ENCODE measurements around the gene SPPL3.

SPPL3 gene

GRCh38 chr12:120822832-120823503, 81.2 kb downstream of the SPPL3 start:
- Histone ChIP-seq H3K36me3 (ENCODE audit: insufficient read depth, low read depth, low read length) (no peaks in the 10 kb centered on the region), H3K9ac (ENCODE audit: low read depth, low read length) (peak overlapping the region; percentile 14; the same call in 1 of the 2 replicates), H3K27me3 (ENCODE audit: insufficient read depth, low read length) (no peaks in the 10 kb centered on the region), H3K4me1 (ENCODE audit: insufficient read depth, low read length) (peaks cover 9% of the 10 kb centered on the region; the same call in 1 of the 2 replicates), H3K27ac (ENCODE audit: low read length) (no peak overlapping the region), H3K4me3 (ENCODE audit: low read length) (peak overlapping the region; percentile 27; the same call in 1 of the 2 replicates), H3K9me3 (ENCODE audit: insufficient read depth, low read depth, low read length) (no peaks in the 10 kb centered on the region)

- Histone ChIP-seq H3K4me3 (ENCODE audit: low read length) (no peak overlapping the region), H3K4me1 (ENCODE audit: insufficient read depth, low read length) (peaks cover 9% of the 10 kb centered on the region; the same call in 1 of the 2 replicates), H3K27ac (ENCODE audit: low read length) (no peak overlapping the region), H3K9me3 (ENCODE audit: insufficient read depth, low read depth, low read length) (no peaks in the 10 kb centered on the region), H3K9ac (ENCODE audit: low read depth, low read length) (no peak overlapping the region), H3K36me3 (ENCODE audit: insufficient read depth, low read depth, low read length) (no peaks in the 10 kb centered on the region), H3K27me3 (ENCODE audit: insufficient read depth, low read length) (no peaks in the 10 kb centered on the region)
These were observed 82.3 kb downstream of the SPPL3 start for GRCh38 chr12:120821878-120822277.

GRCh38 chr12:120820884-120821510, 83.2 kb downstream of the SPPL3 start:
- H3K4me1 ChIP-seq (ENCODE audit: insufficient read depth, low read length): peaks cover 9% of the 10 kb centered on the region; the same call in 1 of the 2 replicates

DNA sequence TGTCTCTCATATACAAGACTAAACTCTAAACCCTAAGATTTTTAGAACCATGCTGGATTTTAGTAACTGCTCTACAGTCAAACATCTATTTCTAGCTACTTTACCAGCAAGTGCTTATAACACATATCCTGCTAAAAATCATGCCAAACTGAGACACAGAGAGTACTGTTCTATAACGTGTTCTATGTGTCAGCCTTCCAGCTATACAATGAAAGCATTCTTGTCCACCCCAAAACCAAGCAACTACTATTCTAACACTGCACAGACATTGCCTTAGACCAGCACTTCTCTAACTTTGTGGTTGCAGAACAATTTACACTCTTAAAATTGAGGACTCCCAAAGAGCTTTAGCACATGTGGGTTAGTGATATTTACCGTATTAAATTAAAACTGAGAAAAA, 85.7 kb downstream of the SPPL3 start:
- H3K27ac ChIP-seq (ENCODE audit: low read length): no peak overlapping the region
- no peaks in the 10 kb centered on the region for H3K27me3 ChIP-seq (ENCODE audit: insufficient read depth, low read length)
- no peak overlapping the region for H3K9ac ChIP-seq (ENCODE audit: low read depth, low read length)
- H3K9me3 ChIP-seq (ENCODE audit: insufficient read depth, low read depth, low read length): no peaks in the 10 kb centered on the region
- no peak overlapping the region for H3K4me3 ChIP-seq (ENCODE audit: low read length)
- H3K36me3 ChIP-seq (ENCODE audit: insufficient read depth, low read depth, low read length): no peaks in the 10 kb centered on the region
- H3K4me1 ChIP-seq (ENCODE audit: insufficient read depth, low read length): peaks cover 9% of the 10 kb centered on the region; the same call in 1 of the 2 replicates

More at GRCh38 chr12:120820884-120821510, 83.2 kb downstream of the SPPL3 start:
- no peaks in the 10 kb centered on the region for H3K9me3 ChIP-seq (ENCODE audit: insufficient read depth, low read depth, low read length)
- H3K36me3 ChIP-seq (ENCODE audit: insufficient read depth, low read depth, low read length): no peaks in the 10 kb centered on the region
- no peak overlapping the region for H3K9ac ChIP-seq (ENCODE audit: low read depth, low read length)
- H3K4me3 ChIP-seq (ENCODE audit: low read length): no peak overlapping the region
- no peak overlapping the region for H3K27ac ChIP-seq (ENCODE audit: low read length)
- H3K27me3 ChIP-seq (ENCODE audit: insufficient read depth, low read length): no peaks in the 10 kb centered on the region

DNA sequence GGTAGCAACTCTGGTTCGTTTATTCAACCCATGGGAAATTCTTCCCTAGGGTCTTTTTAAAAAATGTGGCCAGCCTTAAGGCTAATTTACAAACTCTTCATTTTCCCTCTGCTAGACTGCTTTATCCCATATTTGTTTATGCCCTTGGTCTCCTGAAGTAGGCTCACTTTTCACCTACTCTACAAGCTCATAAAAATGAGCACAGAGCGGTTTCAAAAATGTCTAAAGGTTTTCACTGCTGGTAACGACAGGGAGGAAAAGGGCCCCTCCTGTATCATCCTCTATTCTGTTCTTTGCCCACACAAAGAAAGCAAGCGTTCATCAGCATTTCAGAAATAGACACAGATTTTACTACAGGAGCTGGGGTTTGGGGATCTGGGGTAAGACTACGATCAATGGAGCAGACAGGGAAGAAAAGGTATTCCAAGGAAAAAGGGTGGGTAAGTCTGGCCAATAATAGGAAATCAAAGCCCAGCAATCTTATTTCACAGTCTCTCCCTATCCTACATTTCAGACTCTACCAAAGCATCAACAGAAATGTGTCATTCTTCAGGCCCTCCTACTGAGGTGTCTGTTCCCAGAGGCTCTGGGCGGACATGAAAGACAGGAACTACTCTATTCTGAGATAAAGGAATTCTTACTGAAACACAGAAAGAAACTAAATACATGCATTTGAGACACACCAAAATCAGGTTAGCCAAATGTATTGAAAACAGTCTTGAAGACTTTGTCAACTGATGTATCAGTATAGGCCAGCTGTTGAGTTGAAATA, 86.4 kb downstream of the SPPL3 start:
- H3K9me3 ChIP-seq (ENCODE audit: insufficient read depth, low read depth, low read length): no peaks in the 10 kb centered on the region
- no peak overlapping the region for H3K27ac ChIP-seq (ENCODE audit: low read length)
- H3K27me3 ChIP-seq (ENCODE audit: insufficient read depth, low read length): no peaks in the 10 kb centered on the region
- H3K36me3 ChIP-seq (ENCODE audit: insufficient read depth, low read depth, low read length): no peaks in the 10 kb centered on the region
- H3K9ac ChIP-seq (ENCODE audit: low read depth, low read length): no peak overlapping the region
- no peak overlapping the region for H3K4me3 ChIP-seq (ENCODE audit: low read length)
- H3K4me1 ChIP-seq (ENCODE audit: insufficient read depth, low read length): peaks cover 8% of the 10 kb centered on the region; the same call in 1 of the 2 replicates

DNA sequence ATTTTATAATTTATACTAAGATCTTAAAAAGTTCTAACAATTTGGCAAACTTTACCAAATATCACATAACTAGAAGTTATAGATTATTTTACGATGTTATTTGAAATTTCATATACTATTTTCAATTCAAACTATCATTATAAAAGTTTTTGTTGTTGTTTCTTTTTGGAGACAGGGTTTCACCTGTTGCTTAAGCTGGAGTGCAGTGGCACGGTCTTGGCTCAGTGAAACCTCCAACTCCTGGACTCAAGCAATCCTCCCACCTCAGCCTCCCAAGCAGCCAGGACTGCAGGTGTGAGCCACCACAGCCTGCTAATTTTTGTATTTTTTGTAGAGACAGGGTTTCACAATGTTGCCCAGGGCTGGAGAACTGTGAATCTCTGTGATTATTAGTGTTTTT, 87.8 kb downstream of the SPPL3 start:
- no peaks in the 10 kb centered on the region for H3K36me3 ChIP-seq (ENCODE audit: insufficient read depth, low read depth, low read length)
- H3K4me1 ChIP-seq (ENCODE audit: insufficient read depth, low read length): peaks cover under 1% of the 10 kb centered on the region; the same call in 1 of the 2 replicates
- no peak overlapping the region for H3K27ac ChIP-seq (ENCODE audit: low read length)
- no peaks in the 10 kb centered on the region for H3K27me3 ChIP-seq (ENCODE audit: insufficient read depth, low read length)
- no peak overlapping the region for H3K4me3 ChIP-seq (ENCODE audit: low read length)
- no peaks in the 10 kb centered on the region for H3K9me3 ChIP-seq (ENCODE audit: insufficient read depth, low read depth, low read length)
- no peak overlapping the region for H3K9ac ChIP-seq (ENCODE audit: low read depth, low read length)

DNA sequence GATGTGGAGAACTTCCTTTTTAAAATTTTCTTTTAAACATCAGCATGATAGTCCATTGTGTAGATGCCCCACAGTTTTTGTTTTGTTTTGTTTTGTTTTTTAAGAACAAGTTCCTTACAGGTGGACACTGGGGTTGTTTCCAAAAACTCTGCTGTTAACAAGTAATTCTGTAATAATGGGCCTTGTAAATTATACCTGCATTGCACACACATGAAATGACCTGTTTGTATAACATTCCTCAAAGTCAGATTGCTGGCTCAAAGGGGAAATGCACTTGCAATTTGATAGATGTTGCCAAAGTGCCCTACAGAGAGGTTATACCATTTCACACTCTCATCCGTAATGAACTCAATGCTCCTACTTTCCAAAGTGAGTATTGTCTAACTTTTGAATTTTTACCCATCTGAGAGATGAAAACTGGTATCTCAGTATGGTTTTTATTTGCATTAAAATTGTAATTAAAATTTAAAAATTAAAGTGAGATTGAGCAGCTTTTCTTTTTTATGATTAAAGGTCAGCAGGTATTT, 89.2 kb downstream of the SPPL3 start:
- no peaks in the 10 kb centered on the region for H3K27me3 ChIP-seq (ENCODE audit: insufficient read depth, low read length)
- H3K27ac ChIP-seq (ENCODE audit: low read length): no peak overlapping the region
- H3K4me1 ChIP-seq (ENCODE audit: insufficient read depth, low read length): no peaks in the 10 kb centered on the region; the same call in 1 of the 2 replicates
- no peaks in the 10 kb centered on the region for H3K9me3 ChIP-seq (ENCODE audit: insufficient read depth, low read depth, low read length)
- no peak overlapping the region for H3K4me3 ChIP-seq (ENCODE audit: low read length)
- peaks cover 2% of the 10 kb centered on the region for H3K36me3 ChIP-seq (ENCODE audit: insufficient read depth, low read depth, low read length)
- no peak overlapping the region for H3K9ac ChIP-seq (ENCODE audit: low read depth, low read length)

GRCh38 chr12:120814203-120814902, 89.8 kb downstream of the SPPL3 start:
- Histone ChIP-seq H3K4me3 (ENCODE audit: low read length) (no peak overlapping the region), H3K36me3 (ENCODE audit: insufficient read depth, low read depth, low read length) (peaks cover 8% of the 10 kb centered on the region), H3K4me1 (ENCODE audit: insufficient read depth, low read length) (no peaks in the 10 kb centered on the region; the same call in 1 of the 2 replicates), H3K27ac (ENCODE audit: low read length) (no peak overlapping the region), H3K9ac (ENCODE audit: low read depth, low read length) (no peak overlapping the region), H3K9me3 (ENCODE audit: insufficient read depth, low read depth, low read length) (no peaks in the 10 kb centered on the region), H3K27me3 (ENCODE audit: insufficient read depth, low read length) (no peaks in the 10 kb centered on the region)

- Histone ChIP-seq H3K4me1 (ENCODE audit: insufficient read depth, low read length) (no peaks in the 10 kb centered on the region; the same call in 1 of the 2 replicates), H3K27ac (ENCODE audit: low read length) (no peak overlapping the region), H3K9ac (ENCODE audit: low read depth, low read length) (no peak overlapping the region), H3K27me3 (ENCODE audit: insufficient read depth, low read length) (no peaks in the 10 kb centered on the region), H3K9me3 (ENCODE audit: insufficient read depth, low read depth, low read length) (no peaks in the 10 kb centered on the region), H3K4me3 (ENCODE audit: low read length) (no peak overlapping the region), H3K36me3 (ENCODE audit: insufficient read depth, low read depth, low read length) (peaks cover 9% of the 10 kb centered on the region)
These were observed 90.5 kb downstream of the SPPL3 start for GRCh38 chr12:120813588-120814153.

DNA sequence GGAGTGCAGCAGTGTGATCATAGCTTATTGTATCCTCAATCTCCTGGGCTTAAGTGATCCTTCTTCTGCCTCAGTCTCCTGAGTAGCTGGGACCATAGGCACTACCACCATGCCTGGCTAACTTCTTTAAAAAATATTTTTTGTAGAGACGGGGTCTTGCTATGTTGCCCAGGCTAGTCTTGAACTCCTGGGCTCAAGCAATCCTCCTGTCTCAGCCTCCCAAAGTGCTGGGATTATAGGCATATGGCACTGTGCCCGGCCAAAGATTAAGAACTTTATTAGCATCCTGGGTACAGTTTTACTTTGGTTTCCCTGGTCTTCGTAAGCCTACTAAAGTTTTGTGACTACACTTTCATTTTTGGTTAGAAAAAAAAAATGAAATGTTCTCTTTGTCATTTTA, 94.1 kb downstream of the SPPL3 start:
- Histone ChIP-seq H3K4me1 (ENCODE audit: insufficient read depth, low read length) (no peaks in the 10 kb centered on the region), H3K9me3 (ENCODE audit: insufficient read depth, low read depth, low read length) (no peaks in the 10 kb centered on the region), H3K4me3 (ENCODE audit: low read length) (no peak overlapping the region), H3K9ac (ENCODE audit: low read depth, low read length) (no peak overlapping the region), H3K27me3 (ENCODE audit: insufficient read depth, low read length) (no peaks in the 10 kb centered on the region), H3K27ac (ENCODE audit: low read length) (no peak overlapping the region), H3K36me3 (ENCODE audit: insufficient read depth, low read depth, low read length) (peaks cover 9% of the 10 kb centered on the region)

GRCh38 chr12:120804428-120804827, 99.7 kb downstream of the SPPL3 start:
- Histone ChIP-seq H3K27me3 (ENCODE audit: insufficient read depth, low read length) (no peaks in the 10 kb centered on the region), H3K4me3 (ENCODE audit: low read length) (no peak overlapping the region), H3K36me3 (ENCODE audit: insufficient read depth, low read depth, low read length) (peaks cover 1% of the 10 kb centered on the region; the same call in 1 of the 2 replicates), H3K27ac (ENCODE audit: low read length) (no peak overlapping the region), H3K4me1 (ENCODE audit: insufficient read depth, low read length) (peaks cover 9% of the 10 kb centered on the region), H3K9ac (ENCODE audit: low read depth, low read length) (no peak overlapping the region), H3K9me3 (ENCODE audit: insufficient read depth, low read depth, low read length) (no peaks in the 10 kb centered on the region)
